GM12878 (cell line): ENCODE results near the gene NELFE. TPM values are rescaled to one million over a fixed set of nuclear protein-coding genes. Genes with fewer than 3 reads are reported as not detected.
A peak's percentile ranks its signal among the peaks of the same experiment; 100 is the strongest.
"Not testable (repeated sequence)": the region's sequence is repeated elsewhere in the genome, so short reads cannot be mapped to it uniquely, and the experiment has no call there.

Experiments used
- ATAC-seq: fragments of 200-7000 bp; cut with Tn5 transposase; 3 replicates; pipeline ENCODE4 v1.9.1; 2020; ENCODE audit warnings: mild to moderate bottlenecking, moderate library complexity
- BruUV-seq: library from RNA; stranded (reverse); fragments of 400-500 nt; replicated peaks from 2 replicates; lab custom pipeline; 2021; lab: Mats Ljungman, UMichigan
- CTCF ChIA-PET: fragments of 300-600 bp; sonication (Branson Sonifier 250); formaldehyde crosslinking; extraction: SDS; loops from one replicate; lab custom pipeline; 2021; ENCODE audit warnings: inconsistent platforms; lab: Yijun Ruan, JAX
- POLR2A ChIA-PET: fragments of 350-600 bp; formaldehyde crosslinking; extraction: SDS; loops from one replicate; lab custom pipeline; 2021; ENCODE audit warnings: inconsistent platforms; lab: Charles Lee
- RAD21 ChIA-PET: fragments of 300-600 bp; sonication (Branson Sonifier 250); formaldehyde crosslinking; loops from one replicate; lab custom pipeline; 2023; ENCODE audit warnings: antibody characterized with exemption; ENCODE audit not compliant: unreplicated experiment; lab: Charles Lee
- SMC1A ChIA-PET: fragments of 300-600 bp; sonication (Branson Sonifier 250); formaldehyde crosslinking; loops from one replicate; lab custom pipeline; 2023; ENCODE audit not compliant: unreplicated experiment, uncharacterized antibody; lab: Charles Lee
- DNase-seq: peaks from one replicate; pipeline ENCODE4 v3.0.0-alpha.2; 2011; ENCODE audit warnings: low read depth, low spot score
- FAIRE-seq: peaks from 3 replicates; lab custom pipeline; 2011; peaks lifted over from hg19 to GRCh38; lab: Jason Lieb, UNC
- H2AFZ ChIP-seq: 2 replicates; pipeline ENCODE4 v1.6.0; 2011; ENCODE audit warnings: low read depth, low read length, control low read depth; ENCODE audit not compliant: control insufficient read depth
- H3K27ac ChIP-seq: 2 replicates; pipeline ENCODE4 v1.5.1; 2011; ENCODE audit warnings: control low read depth; ENCODE audit not compliant: control insufficient read depth, insufficient read depth
- H3K27me3 ChIP-seq, 2 experiments: replicated peaks in 1 of 2; 2 replicates each; pipeline versions ENCODE4 v1.6.0 to v1.6.1; 2011; ENCODE audit warnings: low read length in 1 of 2; ENCODE audit not compliant: control insufficient read depth in 2 of 2, insufficient read depth in 2 of 2
- H3K36me3 ChIP-seq, 2 experiments: 2 replicates each; pipeline ENCODE4 v1.5.1; 2011; ENCODE audit warnings: low read length in 1 of 2; ENCODE audit not compliant: control insufficient read depth in 2 of 2, insufficient read depth in 2 of 2
- H3K4me1 ChIP-seq: 2 replicates; pipeline ENCODE4 v1.6.1; 2011; ENCODE audit warnings: mild to moderate bottlenecking, low read length, moderate library complexity, mixed read lengths; ENCODE audit not compliant: control insufficient read depth, insufficient read depth
- H3K4me2 ChIP-seq: 2 replicates; pipeline ENCODE4 v1.6.0; 2011; ENCODE audit warnings: control low read depth; ENCODE audit not compliant: control insufficient read depth, insufficient read depth
- H3K4me3 ChIP-seq: fragments of 200-600 bp; sonication (generic); 2 replicates; pipeline ENCODE4 v1.5.1; 2016
- H3K79me2 ChIP-seq: 2 replicates; pipeline ENCODE4 v1.6.0; 2011; ENCODE audit warnings: low read length; ENCODE audit not compliant: control insufficient read depth, insufficient read depth
- H3K9ac ChIP-seq: 2 replicates; pipeline ENCODE4 v1.8.0; 2011; ENCODE audit warnings: low read length, control low read depth, mixed read lengths; ENCODE audit not compliant: control insufficient read depth, insufficient read depth
- H3K9me3 ChIP-seq: replicated peaks from 3 replicates; pipeline ENCODE4 v1.5.1; 2011; ENCODE audit warnings: mild to moderate bottlenecking, low read length; ENCODE audit not compliant: control insufficient read depth, insufficient read depth
- H4K20me1 ChIP-seq: 2 replicates; pipeline ENCODE4 v1.6.0; 2011; ENCODE audit not compliant: control insufficient read depth, insufficient read depth
- WGBS: methylation state at CpG from one replicate; pipeline ENCODE4 v1.1.6; 2016; ENCODE audit warnings: low lambda C conversion rate; ENCODE audit not compliant: insufficient replicate concordance, insufficient coverage; ENCODE audit errors: missing lambda C conversion rate; 5-methylcytosine and 5-hydroxymethylcytosine counted together
- in situ Hi-C: fragments of 300-500 bp; cut with MboI; formaldehyde crosslinking; loops from 9 replicates; pipeline ENCODE4 v1.14.3; 2018; ENCODE audit warnings: mixed read lengths
- intact Hi-C: fragments of 100-400 bp; cut with micrococcal nuclease; formaldehyde crosslinking; loops from one replicate; pipeline ENCODE4 v1.14.2; 2022; ENCODE audit not compliant: unreplicated experiment
- polyA plus RNA-seq, 11 experiments: library from polyadenylated mRNA; depleted of rRNA in 4 of 11; unstranded in 6 of 11; stranded (reverse) in 5 of 11; fragments of >200 nt; fragmentation: Nextera tagmentation in 4 of 11; fragmentation: Illumina TruSeq in 1 of 11; extraction: Ambion mirVana in 4 of 11; extraction: Trizol in 1 of 11; gene quantifications; 1 replicate in 1 of 11; 2 replicates in 10 of 11; pipeline versions ENCODE4 v1.2.1 to v1.2.3, GENCODE V29; 2011 to 2016; ENCODE audit warnings: inconsistent platforms in 2 of 11, missing spikeins in 2 of 11, low read depth in 1 of 11
- total RNA-seq, 4 experiments: library from RNA; depleted of rRNA in 3 of 4; stranded (reverse); fragments of >200 nt in 3 of 4; fragmentation: Illumina TruSeq in 1 of 4; extraction: Trizol in 1 of 4; gene quantifications; 2 replicates each; pipeline versions ENCODE4 v1.2.1 to v1.2.3, GENCODE V29; 2013 to 2021

NELFE gene
- total and polyA plus RNA-seq, 10 of the 15 experiments (the other 5 are each of a cell fraction or from before 2014, with no cell fraction given) = 8.5 to 105 (median 59.7) TPM

GRCh38 chr6:32005991-32006529, 47.3 kb upstream of the NELFE start:
- H3K4me3 ChIP-seq, H3K4me1 ChIP-seq, H3K27me3 ChIP-seq, intact Hi-C loops, H3K27ac ChIP-seq, ATAC-seq, H4K20me1 ChIP-seq, FAIRE-seq, in situ Hi-C loops, H3K79me2 ChIP-seq, BruUV-seq, H3K36me3 ChIP-seq, H3K4me2 ChIP-seq, POLR2A ChIA-PET, SMC1A ChIA-PET, RAD21 ChIA-PET, H2AFZ ChIP-seq, H3K9ac ChIP-seq, CTCF ChIA-PET, H3K9me3 ChIP-seq, DNase-seq: not testable (repeated sequence)
- WGBS = 65% methylated on average over 6 of the region's 8 CpGs

- BruUV-seq, H3K4me1 ChIP-seq, H2AFZ ChIP-seq, H3K27me3 ChIP-seq, intact Hi-C loops, H3K36me3 ChIP-seq, RAD21 ChIA-PET, H3K9ac ChIP-seq, FAIRE-seq, POLR2A ChIA-PET, H4K20me1 ChIP-seq, H3K4me3 ChIP-seq, DNase-seq, H3K9me3 ChIP-seq, SMC1A ChIA-PET, CTCF ChIA-PET, ATAC-seq, H3K4me2 ChIP-seq, in situ Hi-C loops, H3K27ac ChIP-seq, H3K79me2 ChIP-seq: not testable (repeated sequence)
- WGBS = no CpG with 5 or more reads among the region's 9 CpGs
These were observed 46.7 kb upstream of the NELFE start for GRCh38 chr6:32005538-32005880.

DNA sequence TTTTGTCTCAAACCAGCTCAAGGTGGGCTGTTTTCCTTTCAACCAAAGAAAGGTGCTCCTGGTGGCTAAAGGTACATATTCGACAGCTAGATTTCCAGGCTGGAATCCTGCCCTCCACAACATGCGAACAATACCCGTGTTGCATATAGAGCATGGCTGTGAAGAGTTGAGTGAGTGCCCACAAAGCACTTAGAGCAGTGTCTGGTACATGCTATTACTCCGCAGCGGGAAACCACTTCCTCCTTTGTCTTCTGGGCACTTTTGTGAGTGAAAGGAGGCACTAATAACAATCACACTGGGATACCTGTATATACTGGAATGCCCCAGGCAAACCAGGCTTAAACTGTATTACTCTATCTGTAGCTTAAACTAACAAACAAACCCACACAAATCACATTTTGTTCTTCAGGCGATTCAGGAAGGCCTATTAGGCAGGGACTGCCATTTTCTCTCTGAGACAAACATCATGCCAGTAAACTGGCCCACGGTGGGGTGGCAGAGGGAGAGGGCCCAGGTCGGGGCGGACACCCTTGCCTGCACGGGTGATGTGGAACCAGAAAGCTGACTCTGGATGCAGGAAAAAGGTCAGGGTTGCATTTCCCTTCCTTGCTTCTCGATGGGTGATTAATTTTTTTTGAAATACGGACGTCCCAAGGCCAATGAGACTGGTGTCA, 46.2 kb upstream of the NELFE start:
- ATAC-seq = peak; percentile 67
- H3K9ac ChIP-seq, POLR2A ChIA-PET, H3K4me3 ChIP-seq, H3K36me3 ChIP-seq, H3K27me3 ChIP-seq, in situ Hi-C loops, intact Hi-C loops, DNase-seq, SMC1A ChIA-PET, H4K20me1 ChIP-seq, H3K79me2 ChIP-seq, H3K9me3 ChIP-seq, H3K4me2 ChIP-seq, BruUV-seq, FAIRE-seq, RAD21 ChIA-PET, H3K4me1 ChIP-seq, H2AFZ ChIP-seq, H3K27ac ChIP-seq, CTCF ChIA-PET: not testable (repeated sequence)
- 10% methylated on average over 5 of the region's 13 CpGs for WGBS

DNA sequence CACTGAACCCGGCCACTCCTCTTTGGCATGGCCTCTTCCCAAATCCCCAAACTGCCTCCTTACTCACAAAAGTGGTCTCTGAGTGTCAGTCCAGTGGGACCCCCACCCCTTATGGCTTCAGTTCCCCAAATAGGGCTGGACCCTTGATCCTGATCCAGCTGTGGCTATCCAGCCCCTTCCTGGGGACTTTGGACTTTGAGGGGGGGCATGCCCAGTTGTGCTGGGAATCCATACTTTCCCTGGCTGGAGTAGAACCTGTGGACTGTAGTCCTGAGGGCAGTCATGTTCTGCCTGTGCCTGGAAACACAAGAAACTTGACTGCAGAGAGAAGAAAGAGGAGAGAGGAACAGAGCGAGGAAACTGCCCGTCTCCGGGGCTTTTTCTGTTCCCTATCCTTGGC, 45.6 kb upstream of the NELFE start:
- H3K9ac ChIP-seq, RAD21 ChIA-PET, H3K4me3 ChIP-seq, POLR2A ChIA-PET, ATAC-seq, H3K4me1 ChIP-seq, BruUV-seq, H3K27me3 ChIP-seq, H3K36me3 ChIP-seq, H2AFZ ChIP-seq, DNase-seq, FAIRE-seq, intact Hi-C loops, CTCF ChIA-PET, H3K79me2 ChIP-seq, H3K27ac ChIP-seq, in situ Hi-C loops, H3K4me2 ChIP-seq, H3K9me3 ChIP-seq, H4K20me1 ChIP-seq, SMC1A ChIA-PET: not testable (repeated sequence)
- no CpG with 5 or more reads among the region's 4 CpGs for WGBS
